HG02678 (cell line): ENCODE measurements around the gene INTS4.
"Not testable (repeated sequence)": the region's sequence is repeated elsewhere in the genome, so short reads cannot be mapped to it uniquely, and the experiment has no call there.

Experiments used
- ATAC-seq: cut with Tn5 transposase; IDR thresholded peaks from one replicate; pipeline ENCODE4 v1.9.1; 2021; ENCODE audit warnings: mild to moderate bottlenecking, moderate library complexity; ENCODE audit not compliant: unreplicated experiment

INTS4 gene

GRCh38 chr11:77966338-77966737 is 28.1 kb downstream of the INTS4 start:
- no peak for ATAC-seq

DNA sequence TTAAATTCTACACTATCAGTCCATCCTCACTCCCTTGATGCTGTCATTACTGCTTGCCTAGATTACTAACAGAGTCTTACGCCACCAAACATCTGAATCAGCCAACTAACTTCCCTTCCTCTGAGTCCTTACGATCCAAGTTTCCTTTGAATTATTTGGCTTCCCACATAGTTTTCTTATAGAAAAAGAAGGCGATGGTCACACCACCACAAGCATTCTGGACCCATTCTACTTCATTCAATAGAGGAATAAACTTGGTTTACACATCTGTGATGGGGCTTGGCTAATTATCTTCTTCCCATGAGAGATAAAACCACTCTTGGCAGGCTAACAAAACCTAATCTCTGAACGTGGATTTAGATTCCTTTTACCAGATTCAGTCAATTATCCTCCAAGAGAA is 35.0 kb downstream of the INTS4 start:
- ATAC-seq: no peak

DNA sequence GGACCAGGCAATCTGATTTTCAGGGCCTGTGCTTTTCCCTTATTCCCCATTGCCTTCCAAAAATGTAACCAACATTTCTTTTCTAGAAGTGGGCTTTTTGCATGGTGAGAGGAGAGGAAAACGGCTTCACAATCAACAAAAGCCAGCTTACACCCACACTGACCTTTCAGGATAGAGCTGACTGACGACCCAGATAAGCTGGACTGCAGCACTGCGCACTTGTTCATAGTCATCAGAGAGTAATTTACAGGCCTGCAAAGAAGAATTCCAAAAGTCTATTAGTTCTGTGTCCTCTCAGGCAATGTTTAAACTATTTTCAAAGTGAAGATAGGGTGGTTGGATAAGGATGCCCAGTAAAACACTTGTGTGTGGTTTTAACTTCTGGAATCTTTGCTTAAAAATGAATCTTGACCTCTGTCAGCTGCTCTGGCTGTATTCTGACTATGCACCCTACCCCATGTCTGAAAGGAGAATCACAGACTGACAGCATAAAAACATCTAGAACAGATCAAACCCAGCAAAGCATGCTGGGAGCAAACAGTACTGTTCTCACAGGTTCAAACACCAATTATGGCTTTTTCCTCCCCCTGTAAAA is 35.8 kb downstream of the INTS4 start:
- not testable (repeated sequence) for ATAC-seq

DNA sequence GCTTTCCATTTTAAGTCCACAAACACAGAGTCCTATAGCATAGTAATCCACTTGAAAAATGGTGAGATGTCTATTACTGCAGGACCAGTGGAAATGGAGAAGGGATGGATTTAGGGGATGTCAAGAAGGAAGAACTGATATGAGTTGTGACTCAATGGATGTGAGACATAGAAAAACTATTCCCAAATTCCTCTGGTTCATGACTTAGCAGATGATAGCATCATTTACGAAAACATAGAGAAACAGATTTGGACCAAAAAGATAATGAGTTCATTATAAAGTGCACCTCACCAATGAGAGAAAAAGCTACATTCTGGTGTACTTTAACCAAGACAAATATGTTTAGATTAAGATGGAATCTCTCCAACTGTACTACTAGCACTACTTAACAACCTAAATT is 51.2 kb downstream of the INTS4 start:
- ATAC-seq: not testable (repeated sequence)

- not testable (repeated sequence) for ATAC-seq
Observed at GRCh38 chr11:77942465-77942864, 52.0 kb downstream of the INTS4 start.

GRCh38 chr11:77933596-77933995 is 60.9 kb downstream of the INTS4 start:
- ATAC-seq: not testable (repeated sequence)

DNA sequence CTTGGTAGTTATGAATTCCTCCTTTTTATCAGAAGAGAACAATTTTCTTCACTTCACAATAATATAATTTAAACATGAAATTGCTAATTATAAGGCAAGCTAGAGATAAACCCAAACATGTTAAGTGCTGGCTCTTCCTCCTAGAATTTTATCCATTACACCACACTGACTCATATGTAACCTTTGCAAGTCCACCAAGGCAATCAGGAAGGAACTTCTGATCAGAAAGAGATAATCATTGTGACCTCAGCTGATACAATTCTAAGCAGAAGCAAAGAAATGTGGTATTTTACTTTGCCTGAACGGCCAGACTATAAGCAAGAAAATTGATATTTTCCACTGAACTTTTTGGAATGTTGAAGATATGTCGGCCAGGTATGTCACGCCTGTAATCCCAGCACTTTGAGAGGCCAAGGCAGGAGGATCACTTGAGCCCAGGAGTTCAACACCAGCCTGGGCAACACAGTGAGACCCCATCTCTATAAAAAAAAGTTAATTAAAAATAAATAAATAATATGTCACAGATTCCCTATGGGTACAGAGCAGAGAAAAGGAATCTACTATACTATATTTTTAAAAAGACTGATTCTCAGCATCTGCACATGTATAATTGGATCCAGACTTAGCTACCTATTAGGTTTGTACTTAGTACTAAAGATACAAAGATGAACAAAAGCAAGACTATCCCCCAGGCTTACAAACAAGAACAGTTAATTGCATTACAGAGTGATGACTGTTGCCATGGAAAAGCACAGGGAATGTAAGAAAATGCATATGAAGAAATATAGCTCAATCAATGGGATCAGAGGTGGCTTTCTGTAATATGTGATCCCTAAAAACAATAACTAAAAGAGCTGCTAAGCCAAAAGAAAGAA is 63.9 kb downstream of the INTS4 start:
- not testable (repeated sequence) for ATAC-seq

- not testable (repeated sequence) for ATAC-seq
Observed at GRCh38 chr11:77917713-77918112, 76.8 kb downstream of the INTS4 start.

DNA sequence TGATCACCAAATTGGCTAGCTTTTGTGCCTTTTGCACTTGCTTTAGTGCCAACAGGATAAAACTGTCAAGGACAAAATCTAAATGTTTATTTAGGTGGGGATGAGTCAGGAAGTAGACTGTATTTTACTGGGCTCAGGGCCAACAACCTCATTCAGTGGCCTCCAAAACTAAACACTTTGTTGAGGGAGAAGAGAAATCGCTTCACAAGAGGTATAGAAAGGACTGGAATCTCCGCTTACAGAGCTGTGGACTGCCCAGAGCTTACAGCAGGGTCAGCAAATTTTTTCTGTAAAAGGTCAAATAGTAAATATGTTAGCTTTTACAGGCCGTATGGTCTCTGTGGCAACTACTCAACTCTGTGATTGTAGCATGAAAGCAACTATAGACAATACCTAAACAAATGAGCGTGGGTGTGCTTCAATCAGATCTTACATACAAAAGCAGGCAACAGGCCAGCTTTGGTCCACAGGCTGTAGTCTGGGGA is 80.1 kb downstream of the INTS4 start:
- not testable (repeated sequence) for ATAC-seq

DNA sequence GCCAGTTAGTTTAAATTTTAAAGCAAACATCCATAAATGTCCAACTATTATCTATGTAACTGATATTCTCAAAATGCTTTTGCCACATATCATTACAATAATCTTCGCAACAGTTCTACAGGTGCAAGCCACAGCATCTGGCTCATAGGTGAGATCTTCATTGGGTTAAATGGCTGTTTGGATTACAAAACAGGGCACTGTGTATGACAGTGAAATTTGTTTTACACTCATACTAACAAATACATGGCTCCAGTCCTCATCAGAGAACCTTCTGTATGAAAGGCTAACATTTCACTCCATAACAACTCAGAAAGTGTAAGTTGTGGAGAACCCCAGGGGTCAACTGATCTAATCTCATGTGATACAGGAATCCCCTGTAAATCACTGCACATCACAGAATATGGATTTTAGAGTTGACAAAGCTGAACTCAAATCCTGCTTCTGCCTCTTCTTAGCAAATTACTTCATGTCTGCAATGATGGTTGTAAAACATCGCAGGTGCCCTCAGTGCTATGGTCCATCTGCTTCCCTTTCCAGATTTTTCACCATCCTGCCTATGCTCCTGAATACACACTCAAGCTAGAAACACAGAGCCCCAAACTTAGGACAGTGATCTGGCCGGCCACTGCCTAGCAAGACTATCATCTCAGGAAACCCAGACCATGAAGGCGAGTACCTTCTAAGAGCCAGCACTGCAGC is 80.7 kb downstream of the INTS4 start:
- ATAC-seq: not testable (repeated sequence)

- not testable (repeated sequence) for ATAC-seq
Observed at GRCh38 chr11:77910828-77911227, 83.6 kb downstream of the INTS4 start.

GRCh38 chr11:77909277-77909676 is 85.2 kb downstream of the INTS4 start:
- no peak for ATAC-seq

DNA sequence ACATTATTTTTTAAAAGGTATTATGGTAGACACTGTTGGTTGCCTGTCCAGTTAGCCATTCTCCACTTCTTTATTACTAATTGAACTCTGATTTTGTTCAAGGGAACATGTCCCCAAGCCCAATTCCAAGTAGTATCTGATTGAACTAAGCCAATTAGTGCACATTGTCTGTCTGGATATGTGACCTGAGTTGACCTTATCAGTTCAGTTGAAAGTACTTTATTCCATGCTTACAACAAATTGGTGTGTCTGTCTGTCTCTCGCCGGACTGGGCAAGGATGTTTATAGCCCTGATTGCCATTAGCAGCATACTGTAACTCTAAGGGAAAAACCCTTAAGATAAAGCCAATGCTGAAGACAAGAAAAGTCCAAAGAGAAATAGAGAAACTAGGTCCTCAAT is 85.6 kb downstream of the INTS4 start:
- no peak for ATAC-seq

- ATAC-seq: not testable (repeated sequence)
Observed at GRCh38 chr11:77894949-77895348, 99.5 kb downstream of the INTS4 start.

DNA sequence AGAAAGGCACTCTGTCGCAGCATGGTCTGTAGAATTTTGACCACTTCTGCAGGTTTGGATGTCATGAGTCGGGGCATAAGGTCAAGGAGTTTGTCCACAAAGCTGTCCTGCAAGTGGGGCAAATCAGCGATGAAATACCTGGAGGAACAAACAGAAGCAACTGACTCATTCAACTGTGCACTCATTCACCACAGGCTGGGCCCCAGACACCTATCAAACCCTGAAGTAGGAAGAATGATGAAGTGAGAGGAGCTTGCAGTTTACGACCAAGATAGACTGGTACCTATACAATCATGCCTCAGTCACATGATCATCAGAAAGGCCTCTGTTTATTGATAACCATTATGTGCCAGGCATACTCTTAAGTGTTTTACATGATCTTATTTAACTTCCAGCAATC is 102.8 kb downstream of the INTS4 start:
- ATAC-seq: not testable (repeated sequence)

GRCh38 chr11:77891256-77891655 is 103.2 kb downstream of the INTS4 start:
- ATAC-seq: not testable (repeated sequence)

DNA sequence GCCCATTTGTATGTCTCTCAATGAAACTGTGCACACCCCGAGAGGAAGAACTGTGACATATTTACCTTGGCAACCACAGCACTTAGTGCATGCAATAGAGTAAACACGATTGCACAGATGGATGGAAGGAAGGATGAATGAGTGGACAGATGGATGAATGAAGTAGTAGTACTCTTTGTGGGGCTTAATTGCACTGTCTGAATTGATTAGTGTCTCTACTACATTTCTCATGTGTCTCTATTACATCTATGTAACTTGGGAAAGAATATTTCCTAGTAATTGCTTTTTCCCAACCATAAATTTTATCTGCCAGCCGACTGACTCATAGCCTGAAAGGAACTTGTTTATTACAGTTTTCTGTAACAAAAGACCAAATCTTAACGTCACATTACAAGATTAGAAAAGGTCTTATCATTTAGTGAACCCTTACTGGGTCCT is 103.8 kb downstream of the INTS4 start:
- ATAC-seq: not testable (repeated sequence)

DNA sequence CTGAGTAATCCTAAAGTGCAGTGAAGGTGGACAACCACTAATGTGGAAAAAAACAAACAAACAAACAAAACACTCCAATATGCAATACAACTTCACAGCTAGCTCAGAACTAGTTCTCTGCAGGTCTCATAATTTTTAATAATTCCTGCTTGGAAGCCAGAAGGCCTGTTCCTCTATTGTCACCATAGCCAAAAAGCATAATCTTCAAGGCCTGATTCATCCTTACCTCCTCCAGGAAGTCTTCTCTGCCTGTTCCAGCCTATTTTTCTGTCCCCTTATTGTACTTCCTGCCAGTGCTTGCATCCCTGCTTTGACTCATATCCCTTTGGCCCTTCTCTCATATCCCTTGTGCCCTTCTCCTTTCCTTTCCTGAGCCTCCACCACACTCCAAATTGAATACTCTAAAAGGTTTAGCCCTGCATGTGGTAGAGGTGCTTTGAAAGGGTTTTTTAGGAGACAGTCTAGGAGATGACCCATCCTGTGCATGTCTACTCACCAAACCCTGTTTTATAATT is 104.3 kb downstream of the INTS4 start:
- not testable (repeated sequence) for ATAC-seq

DNA sequence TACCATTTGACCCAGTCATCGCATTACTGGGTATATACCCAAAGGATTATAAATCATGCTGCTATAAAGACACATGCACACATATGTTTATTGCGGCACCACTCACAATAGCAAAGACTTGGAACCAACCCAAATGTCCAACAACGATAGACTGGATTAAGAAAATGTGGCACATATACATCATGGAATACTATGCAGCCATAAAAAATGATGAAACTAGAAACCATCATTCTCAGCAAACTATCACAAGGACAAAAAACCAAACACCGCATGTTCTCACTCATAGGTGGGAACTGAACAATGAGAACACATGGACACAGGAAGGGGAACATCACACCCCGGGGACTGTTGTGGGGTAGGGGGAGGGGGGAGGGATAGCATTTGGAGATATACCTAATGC is 105.4 kb downstream of the INTS4 start:
- not testable (repeated sequence) for ATAC-seq

DNA sequence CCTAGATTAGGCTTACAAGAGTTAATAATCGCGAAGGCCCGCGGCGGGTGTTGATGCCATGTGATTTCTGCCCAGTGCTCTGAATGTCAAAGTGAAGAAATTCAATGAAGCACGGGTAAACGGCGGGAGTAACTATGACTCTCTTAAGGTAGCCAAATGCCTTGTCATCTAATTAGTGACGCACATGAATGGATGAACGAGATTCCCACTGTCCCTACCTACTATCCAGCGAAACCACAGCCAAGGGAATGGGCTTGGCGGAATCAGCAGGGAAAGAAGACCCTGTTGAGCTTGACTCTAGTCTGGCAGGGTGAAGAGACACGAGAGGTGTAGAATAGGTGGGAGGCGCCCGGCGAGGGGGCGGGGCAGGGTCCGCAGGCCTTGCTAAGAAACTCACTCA is 108.1 kb downstream of the INTS4 start:
- ATAC-seq: no peak

GRCh38 chr11:77884829-77885190 is 109.7 kb downstream of the INTS4 start:
- ATAC-seq: no peak
